ENCODE results near the gene HOXD12. TPM values are rescaled to one million over a fixed set of nuclear protein-coding genes. Genes with fewer than 3 reads are reported as not detected.

Gene HOXD12
- total RNA-seq, 4 donors from 2014 or later = not detected

- no peak for DNase-seq (ENCODE audit: low spot score)
- no peak for ATAC-seq (ENCODE audit: low FRiP score)
- TF ChIP-seq, protein P1, sequence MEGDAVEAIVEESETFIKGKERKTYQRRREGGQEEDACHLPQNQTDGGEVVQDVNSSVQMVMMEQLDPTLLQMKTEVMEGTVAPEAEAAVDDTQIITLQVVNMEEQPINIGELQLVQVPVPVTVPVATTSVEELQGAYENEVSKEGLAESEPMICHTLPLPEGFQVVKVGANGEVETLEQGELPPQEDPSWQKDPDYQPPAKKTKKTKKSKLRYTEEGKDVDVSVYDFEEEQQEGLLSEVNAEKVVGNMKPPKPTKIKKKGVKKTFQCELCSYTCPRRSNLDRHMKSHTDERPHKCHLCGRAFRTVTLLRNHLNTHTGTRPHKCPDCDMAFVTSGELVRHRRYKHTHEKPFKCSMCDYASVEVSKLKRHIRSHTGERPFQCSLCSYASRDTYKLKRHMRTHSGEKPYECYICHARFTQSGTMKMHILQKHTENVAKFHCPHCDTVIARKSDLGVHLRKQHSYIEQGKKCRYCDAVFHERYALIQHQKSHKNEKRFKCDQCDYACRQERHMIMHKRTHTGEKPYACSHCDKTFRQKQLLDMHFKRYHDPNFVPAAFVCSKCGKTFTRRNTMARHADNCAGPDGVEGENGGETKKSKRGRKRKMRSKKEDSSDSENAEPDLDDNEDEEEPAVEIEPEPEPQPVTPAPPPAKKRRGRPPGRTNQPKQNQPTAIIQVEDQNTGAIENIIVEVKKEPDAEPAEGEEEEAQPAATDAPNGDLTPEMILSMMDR (IDR thresholded peaks at IDR 0.05) = no peak
Observed at GRCh38 chr2:176095421-176095820, 4.2 kb upstream of the HOXD12 start.

- TF ChIP-seq, protein P1 (IDR thresholded peaks at IDR 0.05) = no peak
- DNase-seq (ENCODE audit: low spot score) = no peak
- ATAC-seq (ENCODE audit: low FRiP score) = no peak
Observed at GRCh38 chr2:176096243-176096985, 3.2 kb upstream of the HOXD12 start.

DNA sequence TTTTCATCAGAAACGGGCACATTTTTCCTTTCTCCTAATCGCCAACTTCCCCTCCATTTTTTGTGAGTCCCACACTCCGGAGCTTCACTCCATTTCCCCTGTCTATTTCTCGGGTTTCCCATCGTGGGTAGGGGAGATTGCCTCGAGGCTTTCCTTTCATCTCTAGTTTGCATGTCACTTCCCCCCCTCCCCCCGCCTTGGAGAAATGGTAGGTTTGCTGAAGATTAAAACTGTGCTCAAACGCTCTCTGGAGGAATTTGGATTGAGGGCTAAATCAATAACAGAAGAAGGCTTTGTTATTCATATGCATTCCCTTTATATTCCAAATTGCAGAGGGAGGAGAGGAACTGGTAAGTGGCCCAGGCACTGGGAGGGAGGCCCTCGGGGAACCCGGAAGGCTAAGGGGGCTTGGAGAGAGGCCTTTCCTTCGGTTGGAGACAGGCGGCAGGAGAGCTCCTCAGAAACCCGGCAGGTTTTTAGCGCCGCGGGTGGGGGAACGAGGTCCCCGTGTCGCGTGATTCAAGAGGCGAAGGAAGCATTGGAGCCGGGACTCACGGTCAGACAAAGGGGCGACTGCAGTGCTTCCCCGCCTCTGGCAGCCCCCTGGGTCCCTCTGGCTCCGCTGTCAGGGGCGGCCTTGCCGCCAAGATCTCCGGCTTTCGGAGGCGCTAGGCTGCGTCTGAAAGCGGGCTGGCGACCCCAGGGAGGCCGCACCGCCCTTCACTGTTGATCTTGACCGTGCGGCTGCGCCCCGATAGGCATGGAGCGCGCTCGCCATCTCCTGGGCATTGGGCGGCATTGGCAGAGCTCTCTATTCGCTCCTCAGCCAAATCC is 2.4 kb upstream of the HOXD12 start:
- DNase-seq (ENCODE audit: low spot score) = no peak
- TF ChIP-seq, protein P1 (IDR thresholded peaks at IDR 0.05) = no peak

DNA sequence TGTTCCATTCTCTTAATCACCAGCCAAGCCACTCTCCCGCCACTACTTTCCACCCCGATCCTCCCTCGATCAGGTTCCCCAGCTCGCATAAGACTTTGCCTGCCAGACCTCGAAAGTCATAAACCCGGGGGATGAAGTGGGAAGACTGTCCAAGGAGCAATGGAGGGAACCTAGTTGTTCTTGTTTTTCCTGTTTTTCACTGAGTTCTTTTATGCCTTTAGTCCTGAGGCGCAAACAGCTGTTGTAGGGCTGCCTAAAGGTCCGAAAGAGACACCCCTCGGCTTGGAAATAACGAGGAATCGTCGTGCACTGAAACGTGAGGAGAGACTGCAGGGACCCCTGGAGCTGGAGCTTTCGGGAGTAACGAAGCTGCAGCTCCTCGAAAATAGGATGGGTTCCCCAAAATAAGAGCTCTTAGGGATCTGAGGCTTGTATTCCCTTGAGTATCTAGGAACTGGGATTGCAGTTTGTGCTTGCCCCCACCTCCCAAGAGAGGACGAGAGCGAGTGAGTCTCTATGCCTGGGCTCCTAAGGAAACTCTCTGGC is 1.7 kb upstream of the HOXD12 start:
- TF ChIP-seq, protein P1 (IDR thresholded peaks at IDR 0.05) = no peak
- ATAC-seq (ENCODE audit: low FRiP score) = no peak
- DNase-seq (ENCODE audit: low spot score) = no peak

More for the DNA sequence above, 2.4 kb upstream of the HOXD12 start:
- ATAC-seq (ENCODE audit: low FRiP score) = peak; percentile 82

- ATAC-seq (ENCODE audit: low FRiP score) (no peak), DNase-seq (ENCODE audit: low spot score) (no peak)
- TF ChIP-seq, protein P1 (IDR thresholded peaks at IDR 0.05) = no peak
Observed at GRCh38 chr2:176098366-176099158, 1.0 kb upstream of the HOXD12 start.

GRCh38 chr2:176099159-176099727 is 352 bp upstream of the HOXD12 start:
- DNase-seq (ENCODE audit: low spot score) (no peak), ATAC-seq (ENCODE audit: low FRiP score) (no peak)
- TF ChIP-seq, protein P1 (IDR thresholded peaks at IDR 0.05) = no peak
